Measurements from ENCODE around the gene GBP3. TPM values are rescaled to one million over a fixed set of nuclear protein-coding genes. Genes with fewer than 3 reads are reported as not detected.

Gene GBP3
- total and polyA plus RNA-seq, 9 of the 15 experiments (the other 6 are each of a cell fraction or from before 2014, with no cell fraction given): 0.07 to 0.14 (median 0.11) TPM; not detected in 4

DNA sequence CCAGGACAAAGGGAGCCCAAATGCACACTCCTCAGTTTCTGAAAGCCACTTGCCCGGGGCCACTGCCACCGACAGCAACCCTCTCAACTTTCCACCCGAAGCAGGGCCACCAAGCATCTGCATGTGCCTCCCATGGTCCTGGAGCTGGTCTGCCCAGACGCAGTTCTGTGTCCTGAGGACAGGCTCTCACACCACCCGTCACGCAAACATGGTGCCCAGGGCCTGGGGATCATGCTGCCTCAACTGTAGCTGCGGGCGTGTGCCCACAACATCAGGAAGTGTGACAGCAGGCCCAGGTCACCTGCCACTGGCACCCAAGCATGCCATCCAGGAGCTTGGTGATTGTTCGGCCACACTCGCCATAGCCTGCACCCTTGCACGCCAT, 28.0 kb upstream of the GBP3 start:
- peak overlapping the region in 1 of 2 experiments; percentile 35; a peak in 1 of 4 replicates for H3K9ac ChIP-seq (ENCODE audit: insufficient read depth in 1 of 2, low read depth in 2 of 2, low read length in 2 of 2)
- CTCF ChIA-PET (ENCODE audit: low intra/inter-chr PET ratio): no interaction called here
- POLR2A ChIA-PET: interaction anchor here (0.6 to 1.2 kb wide), 4 partner anchors 13 to 943 kb away, joined by 3 to 4 read pairs (median 4); no protein-coding TSS in a partner anchor

More for the DNA sequence above, 28.0 kb upstream of the GBP3 start:
- Histone ChIP-seq H3K4me3 (no peak overlapping the region), H3K9me3 (replicated peaks; ENCODE audit: control insufficient read depth, insufficient read depth, low read depth, low read length) (no peaks in the 10 kb centered on the region), H3K36me3 (ENCODE audit: control insufficient read depth, insufficient read depth, low read length) (no peaks in the 10 kb centered on the region), H3K9me1 (ENCODE audit: control insufficient read depth, insufficient read depth, low read length) (no peaks in the 10 kb centered on the region), H3K27ac (ENCODE audit: extremely low read depth, low read depth, low read length) (no peak overlapping the region), H3K79me2 (ENCODE audit: control insufficient read depth, insufficient read depth, low read length) (no peaks in the 10 kb centered on the region), H4K20me1 (replicated peaks; ENCODE audit: control insufficient read depth, insufficient read depth, low read length) (no peaks in the 10 kb centered on the region), H3K27me3 (ENCODE audit: control insufficient read depth in 2 of 2, insufficient read depth in 2 of 2, low read length in 2 of 2) (peaks cover 3 to 5% of the 10 kb centered on the region in 2 experiments; a peak in 3 of 5 replicates), H3K4me1 (replicated peaks in 1 of 2; ENCODE audit: control insufficient read depth in 2 of 2, insufficient read depth in 2 of 2, low read length in 2 of 2) (peaks cover 0 to 4% of the 10 kb centered on the region in 2 experiments; a peak in 1 of 5 replicates), H3K4me2 (ENCODE audit: insufficient read depth, low read length) (peak overlapping the region; percentile 63), H2AFZ (ENCODE audit: low read depth, low read length) (peak overlapping the region; percentile 74; the same call in 1 of the 2 replicates)
- ATAC-seq: peak; percentile 66
- TF ChIP-seq BACH1 (tag; IDR thresholded peaks at IDR 0.05) (no peak), CTBP1 (IDR thresholded peaks at IDR 0.05; ENCODE audit: borderline replicate concordance) (no peak), C11orf30 (IDR thresholded peaks at IDR 0.05; ENCODE audit: low read depth) (no peak), KLF1 (tag; IDR thresholded peaks at IDR 0.05) (no peak), SRSF9 (IDR thresholded peaks at IDR 0.05; ENCODE audit: borderline replicate concordance, low read depth, low read length) (no peak), SUPT5H (IDR thresholded peaks at IDR 0.05) (no peak), TCF15 (CRISPR knock-in tag; IDR thresholded peaks at IDR 0.05) (no peak), TARDBP (IDR thresholded peaks at IDR 0.05) (no peak), SMARCB1 (IDR thresholded peaks at IDR 0.05; ENCODE audit: insufficient read length, low read depth) (no peak), SMAD2 (IDR thresholded peaks at IDR 0.05; ENCODE audit: low read depth, low read length) (no peak), YBX1 (IDR thresholded peaks at IDR 0.05) (no peak), ZNF324 (CRISPR knock-in tag; IDR thresholded peaks at IDR 0.05) (no peak), TAL1 (IDR thresholded peaks at IDR 0.05) (no peak), TEAD1 (CRISPR knock-in tag; IDR thresholded peaks at IDR 0.05) (no peak)
- TF ChIP-seq, protein P1, sequence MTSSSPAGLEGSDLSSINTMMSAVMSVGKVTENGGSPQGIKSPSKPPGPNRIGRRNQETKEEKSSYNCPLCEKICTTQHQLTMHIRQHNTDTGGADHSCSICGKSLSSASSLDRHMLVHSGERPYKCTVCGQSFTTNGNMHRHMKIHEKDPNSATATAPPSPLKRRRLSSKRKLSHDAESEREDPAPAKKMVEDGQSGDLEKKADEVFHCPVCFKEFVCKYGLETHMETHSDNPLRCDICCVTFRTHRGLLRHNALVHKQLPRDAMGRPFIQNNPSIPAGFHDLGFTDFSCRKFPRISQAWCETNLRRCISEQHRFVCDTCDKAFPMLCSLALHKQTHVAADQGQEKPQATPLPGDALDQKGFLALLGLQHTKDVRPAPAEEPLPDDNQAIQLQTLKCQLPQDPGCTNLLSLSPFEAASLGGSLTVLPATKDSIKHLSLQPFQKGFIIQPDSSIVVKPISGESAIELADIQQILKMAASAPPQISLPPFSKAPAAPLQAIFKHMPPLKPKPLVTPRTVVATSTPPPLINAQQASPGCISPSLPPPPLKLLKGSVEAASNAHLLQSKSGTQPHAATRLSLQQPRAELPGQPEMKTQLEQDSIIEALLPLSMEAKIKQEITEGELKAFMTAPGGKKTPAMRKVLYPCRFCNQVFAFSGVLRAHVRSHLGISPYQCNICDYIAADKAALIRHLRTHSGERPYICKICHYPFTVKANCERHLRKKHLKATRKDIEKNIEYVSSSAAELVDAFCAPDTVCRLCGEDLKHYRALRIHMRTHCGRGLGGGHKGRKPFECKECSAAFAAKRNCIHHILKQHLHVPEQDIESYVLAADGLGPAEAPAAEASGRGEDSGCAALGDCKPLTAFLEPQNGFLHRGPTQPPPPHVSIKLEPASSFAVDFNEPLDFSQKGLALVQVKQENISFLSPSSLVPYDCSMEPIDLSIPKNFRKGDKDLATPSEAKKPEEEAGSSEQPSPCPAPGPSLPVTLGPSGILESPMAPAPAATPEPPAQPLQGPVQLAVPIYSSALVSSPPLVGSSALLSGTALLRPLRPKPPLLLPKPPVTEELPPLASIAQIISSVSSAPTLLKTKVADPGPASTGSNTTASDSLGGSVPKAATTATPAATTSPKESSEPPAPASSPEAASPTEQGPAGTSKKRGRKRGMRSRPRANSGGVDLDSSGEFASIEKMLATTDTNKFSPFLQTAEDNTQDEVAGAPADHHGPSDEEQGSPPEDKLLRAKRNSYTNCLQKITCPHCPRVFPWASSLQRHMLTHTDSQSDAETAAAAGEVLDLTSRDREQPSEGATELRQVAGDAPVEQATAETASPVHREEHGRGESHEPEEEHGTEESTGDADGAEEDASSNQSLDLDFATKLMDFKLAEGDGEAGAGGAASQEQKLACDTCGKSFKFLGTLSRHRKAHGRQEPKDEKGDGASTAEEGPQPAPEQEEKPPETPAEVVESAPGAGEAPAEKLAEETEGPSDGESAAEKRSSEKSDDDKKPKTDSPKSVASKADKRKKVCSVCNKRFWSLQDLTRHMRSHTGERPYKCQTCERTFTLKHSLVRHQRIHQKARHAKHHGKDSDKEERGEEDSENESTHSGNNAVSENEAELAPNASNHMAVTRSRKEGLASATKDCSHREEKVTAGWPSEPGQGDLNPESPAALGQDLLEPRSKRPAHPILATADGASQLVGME (CRISPR knock-in tag; IDR thresholded peaks at IDR 0.05): no peak
- TF ChIP-seq, protein P2, sequence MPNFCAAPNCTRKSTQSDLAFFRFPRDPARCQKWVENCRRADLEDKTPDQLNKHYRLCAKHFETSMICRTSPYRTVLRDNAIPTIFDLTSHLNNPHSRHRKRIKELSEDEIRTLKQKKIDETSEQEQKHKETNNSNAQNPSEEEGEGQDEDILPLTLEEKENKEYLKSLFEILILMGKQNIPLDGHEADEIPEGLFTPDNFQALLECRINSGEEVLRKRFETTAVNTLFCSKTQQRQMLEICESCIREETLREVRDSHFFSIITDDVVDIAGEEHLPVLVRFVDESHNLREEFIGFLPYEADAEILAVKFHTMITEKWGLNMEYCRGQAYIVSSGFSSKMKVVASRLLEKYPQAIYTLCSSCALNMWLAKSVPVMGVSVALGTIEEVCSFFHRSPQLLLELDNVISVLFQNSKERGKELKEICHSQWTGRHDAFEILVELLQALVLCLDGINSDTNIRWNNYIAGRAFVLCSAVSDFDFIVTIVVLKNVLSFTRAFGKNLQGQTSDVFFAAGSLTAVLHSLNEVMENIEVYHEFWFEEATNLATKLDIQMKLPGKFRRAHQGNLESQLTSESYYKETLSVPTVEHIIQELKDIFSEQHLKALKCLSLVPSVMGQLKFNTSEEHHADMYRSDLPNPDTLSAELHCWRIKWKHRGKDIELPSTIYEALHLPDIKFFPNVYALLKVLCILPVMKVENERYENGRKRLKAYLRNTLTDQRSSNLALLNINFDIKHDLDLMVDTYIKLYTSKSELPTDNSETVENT (CRISPR knock-in tag; IDR thresholded peaks at IDR 0.05): no peak
- in situ Hi-C loops (cut with MboI) (no loop called here), intact Hi-C loops (cut with micrococcal nuclease) (no loop called here)
- WGBS (ENCODE audit: insufficient coverage, low coverage, missing lambda C conversion rate): 18% methylated on average over 11 of the region's 11 CpGs
- DNase-seq (ENCODE audit: extremely low read depth in 1 of 4, low spot score in 3 of 4): no peak
- no TSS peak for BruUV-seq (replicated peaks)
- FAIRE-seq: no peak
